ENCODE results near the gene STAT3.

- TF ChIP-seq CTCF (IDR thresholded peaks at IDR 0.05) (no peak), POLR2A (IDR thresholded peaks at IDR 0.05) (no peak), POLR2AphosphoS5 (IDR thresholded peaks at IDR 0.05) (no peak), EP300 (IDR thresholded peaks at IDR 0.05) (no peak)
These were observed 12.0 kb upstream of the STAT3 start for GRCh38 chr17:42399948-42400843.

All from stomach (tissue), 4 donors.